ENCODE measurements around the gene CDKL5.
A peak's percentile ranks its signal among the peaks of the same experiment; 100 is the strongest.
"Not testable (repeated sequence)": the region's sequence is repeated elsewhere in the genome, so short reads cannot be mapped to it uniquely, and the experiment has no call there.

CDKL5 gene

GRCh38 chrX:18575744-18576143, 150.3 kb downstream of the CDKL5 start:
- no peak for DNase-seq (ENCODE audit: low spot score)

GRCh38 chrX:18577400-18577799, 152.0 kb downstream of the CDKL5 start:
- no peak for DNase-seq (ENCODE audit: low spot score)

- DNase-seq (ENCODE audit: low spot score): no peak
Observed at GRCh38 chrX:18578546-18578945, 153.1 kb downstream of the CDKL5 start.

DNA sequence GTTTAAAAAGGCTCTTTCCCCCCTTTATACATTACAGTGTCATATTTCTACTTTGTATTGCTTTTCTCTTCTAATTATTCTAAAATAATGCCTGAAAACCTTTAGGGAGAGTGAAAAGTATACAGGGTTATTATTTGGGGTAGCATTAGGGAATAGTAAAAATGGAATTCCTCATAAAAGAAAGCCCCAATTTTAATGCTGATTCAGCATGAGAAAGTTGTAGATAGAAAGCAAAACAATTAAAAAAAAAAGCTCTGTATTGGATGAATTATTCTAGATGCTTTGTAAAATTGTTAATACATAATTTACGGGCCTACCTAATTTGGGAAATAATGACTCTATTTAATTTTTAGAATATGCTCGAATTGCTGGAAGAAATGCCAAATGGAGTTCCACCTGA, 154.1 kb downstream of the CDKL5 start:
- DNase-seq (ENCODE audit: low spot score): no peak

- no peak for DNase-seq (ENCODE audit: low spot score)
Observed at GRCh38 chrX:18582910-18583493, 157.6 kb downstream of the CDKL5 start.

DNA sequence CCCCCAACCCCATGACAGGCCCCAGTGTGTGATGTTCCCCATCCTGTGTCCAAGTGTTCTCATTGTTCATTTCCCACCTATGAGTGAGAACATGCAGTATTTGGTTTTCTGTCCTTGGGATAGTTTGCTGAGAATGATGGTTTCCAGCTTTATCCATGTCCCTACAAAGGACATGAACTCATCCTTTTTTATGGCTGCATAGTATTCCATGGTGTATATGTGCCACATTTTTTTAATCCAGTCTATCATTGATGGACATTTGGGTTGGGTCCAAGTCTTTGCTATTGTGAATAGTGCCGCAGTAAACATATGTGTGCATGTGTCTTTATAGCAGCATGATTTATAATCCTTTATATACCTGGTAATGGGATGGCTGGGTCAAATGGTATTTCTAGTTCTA, 163.9 kb downstream of the CDKL5 start:
- not testable (repeated sequence) for DNase-seq (ENCODE audit: low spot score)

GRCh38 chrX:18591834-18592233, 166.4 kb downstream of the CDKL5 start:
- no peak for DNase-seq (ENCODE audit: low spot score)

GRCh38 chrX:18594079-18594478, 168.7 kb downstream of the CDKL5 start:
- DNase-seq (ENCODE audit: low spot score): no peak

GRCh38 chrX:18596096-18596495, 170.7 kb downstream of the CDKL5 start:
- DNase-seq (ENCODE audit: low spot score): no peak

GRCh38 chrX:18598413-18598812, 173.0 kb downstream of the CDKL5 start:
- no peak for DNase-seq (ENCODE audit: low spot score)

- no peak for DNase-seq (ENCODE audit: low spot score)
Observed at GRCh38 chrX:18607966-18608365, 182.6 kb downstream of the CDKL5 start.

GRCh38 chrX:18613930-18614639, 188.7 kb downstream of the CDKL5 start:
- no peak for DNase-seq (ENCODE audit: low spot score)

GRCh38 chrX:18616688-18617406, 191.4 kb downstream of the CDKL5 start:
- DNase-seq (ENCODE audit: low spot score): no peak

DNA sequence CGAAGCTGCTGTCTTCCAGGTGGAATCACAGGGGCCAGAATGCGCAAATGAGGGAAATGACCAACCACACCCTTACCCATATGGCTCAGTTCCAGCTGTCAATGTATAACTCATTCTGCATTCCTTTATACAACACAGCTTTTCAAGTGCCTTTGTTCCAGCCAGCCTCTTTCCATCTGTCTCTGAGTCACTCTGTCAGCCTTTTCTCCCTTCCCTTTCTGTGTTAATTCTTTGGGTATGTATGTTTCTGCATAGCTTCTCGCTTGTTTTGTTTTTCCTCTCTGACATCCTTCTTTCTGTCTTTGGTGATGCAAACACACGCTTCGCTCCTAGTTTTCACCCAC, 192.0 kb downstream of the CDKL5 start:
- no peak for DNase-seq (ENCODE audit: low spot score)

DNA sequence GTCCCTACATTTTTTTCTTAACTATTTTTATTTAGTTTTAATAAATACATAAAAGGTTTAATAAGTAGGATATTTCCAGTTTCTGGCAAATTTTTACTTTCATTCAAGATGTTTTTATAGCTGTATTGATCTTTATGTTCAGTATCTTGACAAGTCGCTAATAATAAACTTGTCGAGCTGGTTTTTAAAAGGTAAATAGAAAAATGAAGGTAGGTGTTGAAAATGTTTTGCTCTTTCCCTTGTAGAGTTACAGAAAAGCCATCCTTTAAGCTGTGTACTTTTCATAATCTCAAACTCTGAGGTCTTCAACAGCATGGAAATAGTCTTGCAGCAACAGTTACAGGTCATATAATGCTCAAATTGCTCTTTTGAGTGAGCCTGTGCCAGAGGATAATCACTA, 193.9 kb downstream of the CDKL5 start:
- no peak for DNase-seq (ENCODE audit: low spot score)

- DNase-seq (ENCODE audit: low spot score): no peak
Observed at GRCh38 chrX:18620349-18620748, 194.9 kb downstream of the CDKL5 start.

DNA sequence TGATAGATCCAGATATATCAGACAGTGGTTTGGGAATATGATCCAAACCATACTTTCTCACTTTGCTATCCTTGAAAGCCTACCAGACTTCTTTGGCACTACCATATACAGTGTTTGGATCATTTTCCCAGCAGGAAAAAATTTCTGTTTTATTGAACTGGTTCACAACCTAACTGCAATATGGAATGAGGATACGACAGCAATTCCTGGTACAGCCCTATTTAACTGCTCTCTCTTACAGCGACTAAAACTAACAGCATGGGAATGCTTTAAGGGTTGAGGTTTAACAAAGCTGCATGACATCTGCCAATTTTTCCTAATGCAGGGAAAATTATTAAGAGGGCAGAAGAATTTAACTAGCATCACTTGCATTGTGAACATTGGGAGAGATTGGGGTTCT, 199.2 kb downstream of the CDKL5 start:
- no peak for DNase-seq (ENCODE audit: low spot score)

DNA sequence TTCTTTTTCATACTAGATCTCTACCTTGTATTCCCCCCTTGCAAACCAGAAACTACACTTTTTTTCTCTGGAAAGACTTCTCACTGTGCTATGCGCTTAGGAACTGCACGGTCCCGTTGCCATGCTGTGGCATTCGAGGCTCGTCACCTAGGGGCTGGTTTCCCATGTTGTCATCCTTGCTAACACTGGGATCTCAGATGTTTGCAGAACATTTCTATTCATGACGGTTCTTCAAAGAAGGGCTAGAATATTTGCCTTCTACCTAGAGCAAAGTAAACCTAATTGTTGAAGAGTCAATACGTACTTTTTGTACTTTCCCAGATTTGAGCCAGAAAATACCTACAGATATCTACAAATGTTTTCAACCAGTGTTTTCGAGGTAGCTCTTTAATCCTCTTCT, 205.5 kb downstream of the CDKL5 start:
- DNase-seq (ENCODE audit: low spot score): no peak

- DNase-seq (ENCODE audit: low spot score): no peak
Observed at GRCh38 chrX:18638398-18638797, 213.0 kb downstream of the CDKL5 start.

GRCh38 chrX:18639280-18639679, 213.9 kb downstream of the CDKL5 start:
- DNase-seq (ENCODE audit: low spot score): no peak

GRCh38 chrX:18640686-18641085, 215.3 kb downstream of the CDKL5 start:
- DNase-seq (ENCODE audit: low spot score): peak; percentile 58

DNA sequence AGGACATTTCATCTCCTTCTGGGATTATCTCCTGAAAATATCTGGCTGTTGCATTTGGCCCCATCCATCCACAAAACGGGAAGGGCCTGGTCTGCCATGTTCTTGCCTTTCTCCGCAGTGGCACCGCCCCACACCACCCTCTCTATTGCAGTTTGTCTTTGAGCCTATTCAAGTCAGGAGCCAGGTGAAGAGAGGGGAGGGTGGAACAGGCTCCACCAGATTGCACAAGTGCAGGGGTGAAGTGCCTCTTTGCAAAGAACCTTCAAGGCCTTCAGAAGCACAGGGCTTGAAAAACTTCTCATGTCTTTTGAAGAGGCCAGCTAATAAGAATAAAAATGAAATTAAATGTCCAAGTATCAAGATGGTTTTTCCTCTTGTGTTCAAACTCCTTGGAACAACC, 217.8 kb downstream of the CDKL5 start:
- DNase-seq (ENCODE audit: low spot score): no peak

DNA sequence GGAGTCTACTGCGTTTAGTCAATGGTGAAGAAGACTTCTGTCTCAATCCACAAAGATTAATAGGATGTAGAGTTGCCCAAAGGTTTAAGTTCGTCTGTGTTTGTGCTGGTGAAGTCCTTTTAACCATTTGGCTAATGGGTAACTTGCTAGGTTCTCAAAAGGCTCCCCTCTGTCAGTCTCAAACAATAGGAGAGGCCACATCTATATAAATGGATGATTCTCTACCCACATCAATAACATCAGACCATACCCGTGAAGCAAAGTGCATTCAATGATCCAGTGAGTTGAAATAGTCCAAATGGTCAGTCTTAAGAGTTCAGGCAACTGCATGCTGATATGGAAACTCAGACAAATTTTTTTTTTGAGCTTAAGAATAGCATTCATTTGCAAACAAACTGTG, 218.4 kb downstream of the CDKL5 start:
- DNase-seq (ENCODE audit: low spot score): no peak

- no peak for DNase-seq (ENCODE audit: low spot score)
Observed at GRCh38 chrX:18647621-18648020, 222.2 kb downstream of the CDKL5 start.

All from ecto neural progenitor cell (in vitro differentiated cells).